Measurements from ENCODE around the gene PCBD1.
A peak's percentile ranks its signal among the peaks of the same experiment; 100 is the strongest.
"Not testable (repeated sequence)": the region's sequence is repeated elsewhere in the genome, so short reads cannot be mapped to it uniquely, and the experiment has no call there.

Gene PCBD1

GRCh38 chr10:70861495-70862197 is 26.7 kb downstream of the PCBD1 start:
- DNase-seq = not testable (repeated sequence)

- no peak for DNase-seq
Observed at GRCh38 chr10:70858759-70859158, 29.6 kb downstream of the PCBD1 start.

GRCh38 chr10:70856454-70856853 is 31.9 kb downstream of the PCBD1 start:
- no peak for DNase-seq

- DNase-seq = no peak
Observed at GRCh38 chr10:70853457-70853856, 34.9 kb downstream of the PCBD1 start.

- no peak for DNase-seq
Observed at GRCh38 chr10:70853038-70853437, 35.3 kb downstream of the PCBD1 start.

- no peak for DNase-seq
Observed at GRCh38 chr10:70851597-70852475, 36.5 kb downstream of the PCBD1 start.

- no peak for DNase-seq
Observed at GRCh38 chr10:70850097-70850496, 38.3 kb downstream of the PCBD1 start.

GRCh38 chr10:70849582-70850016 is 38.8 kb downstream of the PCBD1 start:
- DNase-seq = peak in 1 of 2 experiments; percentile 56

GRCh38 chr10:70847659-70848360 is 40.6 kb downstream of the PCBD1 start:
- no peak for DNase-seq

- DNase-seq = no peak
Observed at GRCh38 chr10:70846795-70847194, 41.6 kb downstream of the PCBD1 start.

GRCh38 chr10:70845816-70846215 is 42.5 kb downstream of the PCBD1 start:
- DNase-seq = no peak

- no peak for DNase-seq
Observed at GRCh38 chr10:70845256-70845655, 43.1 kb downstream of the PCBD1 start.

GRCh38 chr10:70843776-70844489 is 44.4 kb downstream of the PCBD1 start:
- no peak for DNase-seq

GRCh38 chr10:70843333-70843732 is 45.0 kb downstream of the PCBD1 start:
- DNase-seq = no peak

GRCh38 chr10:70840836-70841235 is 47.5 kb downstream of the PCBD1 start:
- DNase-seq = no peak

- DNase-seq = no peak
Observed at GRCh38 chr10:70838270-70838805, 50.0 kb downstream of the PCBD1 start.

- DNase-seq = no peak
Observed at GRCh38 chr10:70837660-70838059, 50.7 kb downstream of the PCBD1 start.

GRCh38 chr10:70836319-70836718 is 52.0 kb downstream of the PCBD1 start:
- no peak for DNase-seq

GRCh38 chr10:70834441-70835151 is 53.8 kb downstream of the PCBD1 start:
- no peak for DNase-seq

- DNase-seq = no peak
Observed at GRCh38 chr10:70834021-70834420, 54.3 kb downstream of the PCBD1 start.

GRCh38 chr10:70833601-70834000 is 54.8 kb downstream of the PCBD1 start:
- DNase-seq = no peak
